Renal cortical epithelial cell (primary cell): ENCODE measurements around the gene AK8. TPM values are rescaled to one million over a fixed set of nuclear protein-coding genes. Genes with fewer than 3 reads are reported as not detected.

Source experiments
- DNase-seq: peaks from one replicate; pipeline ENCODE4 v3.0.0-alpha.2; 2011; ENCODE audit warnings: low read depth
- total RNA-seq: library from RNA; depleted of rRNA; stranded (reverse); fragments of >200 nt; gene quantifications from 2 replicates; pipeline ENCODE4 v1.2.3, GENCODE V29; 2014

Gene AK8
- total RNA-seq, 1 donor from 2014 or later: 2.3 TPM

DNA sequence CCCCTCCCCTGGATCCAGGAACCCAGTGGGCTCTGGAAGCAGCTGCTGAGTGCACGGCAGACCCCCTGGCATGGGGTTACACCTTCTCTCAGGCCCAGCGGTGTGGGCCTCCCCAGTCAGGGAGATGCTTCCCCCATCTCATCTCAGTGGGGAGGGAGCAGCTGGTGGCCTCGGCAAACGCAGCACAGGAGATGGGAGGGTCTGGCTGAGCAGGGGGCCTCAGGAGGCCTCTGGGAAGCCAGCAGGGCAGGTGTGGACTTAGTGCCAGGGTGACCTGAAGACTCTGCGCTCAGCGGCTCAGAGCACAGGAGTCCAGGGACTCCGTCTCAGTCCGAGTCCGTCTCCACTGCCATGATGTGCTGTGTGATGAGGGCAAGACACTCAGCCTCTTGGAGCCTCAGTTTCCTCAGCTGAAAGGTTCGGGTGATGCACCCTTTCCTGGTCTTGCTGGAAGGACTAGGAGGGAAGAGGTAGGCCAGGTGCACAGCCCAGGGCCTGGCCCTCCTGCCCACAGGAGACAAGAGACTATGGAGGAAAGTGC, 107.2 kb downstream of the AK8 start:
- DNase-seq: no peak

DNA sequence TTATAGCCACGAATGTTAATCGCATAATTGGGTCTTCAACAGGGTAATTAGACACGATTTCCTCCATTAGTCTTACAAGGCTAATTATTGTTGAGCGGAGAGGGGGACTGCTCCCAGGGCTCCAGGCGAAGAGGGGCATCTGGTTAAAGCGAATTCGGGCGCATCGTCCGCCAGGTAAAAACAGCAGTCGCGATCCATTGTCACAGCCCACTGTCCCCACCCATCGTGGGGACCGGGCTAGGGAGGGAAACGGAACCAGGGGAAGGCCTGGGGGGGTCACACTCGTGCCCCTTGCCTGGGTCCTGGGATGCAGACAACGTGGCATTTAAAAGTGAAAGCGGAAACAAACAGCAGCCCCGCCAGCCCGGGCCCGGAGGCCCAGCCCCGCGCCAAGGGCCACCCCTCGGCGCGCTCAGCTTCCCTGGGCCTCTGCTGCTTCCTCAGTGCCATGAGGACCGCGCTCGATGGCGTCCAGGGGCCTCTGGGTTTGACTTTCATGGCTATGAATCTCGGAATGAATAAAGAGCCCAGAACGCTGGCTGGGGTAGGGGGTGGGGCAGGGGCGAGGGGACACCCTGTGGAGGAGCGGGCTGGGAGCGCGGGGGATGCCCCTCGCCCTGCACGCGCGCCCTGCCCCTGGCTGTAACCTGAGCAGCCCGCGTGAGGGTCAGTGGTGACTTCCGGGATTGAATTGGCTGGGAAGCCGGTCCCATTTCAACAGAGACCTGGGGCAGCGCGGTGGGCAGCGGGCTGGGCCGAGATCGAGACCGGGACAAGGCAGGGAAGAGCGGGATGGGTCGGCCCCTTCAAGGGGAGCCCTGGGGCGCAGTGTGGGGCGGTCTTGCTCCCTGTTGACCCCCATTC, 107.9 kb downstream of the AK8 start:
- DNase-seq: peak; percentile 13

DNA sequence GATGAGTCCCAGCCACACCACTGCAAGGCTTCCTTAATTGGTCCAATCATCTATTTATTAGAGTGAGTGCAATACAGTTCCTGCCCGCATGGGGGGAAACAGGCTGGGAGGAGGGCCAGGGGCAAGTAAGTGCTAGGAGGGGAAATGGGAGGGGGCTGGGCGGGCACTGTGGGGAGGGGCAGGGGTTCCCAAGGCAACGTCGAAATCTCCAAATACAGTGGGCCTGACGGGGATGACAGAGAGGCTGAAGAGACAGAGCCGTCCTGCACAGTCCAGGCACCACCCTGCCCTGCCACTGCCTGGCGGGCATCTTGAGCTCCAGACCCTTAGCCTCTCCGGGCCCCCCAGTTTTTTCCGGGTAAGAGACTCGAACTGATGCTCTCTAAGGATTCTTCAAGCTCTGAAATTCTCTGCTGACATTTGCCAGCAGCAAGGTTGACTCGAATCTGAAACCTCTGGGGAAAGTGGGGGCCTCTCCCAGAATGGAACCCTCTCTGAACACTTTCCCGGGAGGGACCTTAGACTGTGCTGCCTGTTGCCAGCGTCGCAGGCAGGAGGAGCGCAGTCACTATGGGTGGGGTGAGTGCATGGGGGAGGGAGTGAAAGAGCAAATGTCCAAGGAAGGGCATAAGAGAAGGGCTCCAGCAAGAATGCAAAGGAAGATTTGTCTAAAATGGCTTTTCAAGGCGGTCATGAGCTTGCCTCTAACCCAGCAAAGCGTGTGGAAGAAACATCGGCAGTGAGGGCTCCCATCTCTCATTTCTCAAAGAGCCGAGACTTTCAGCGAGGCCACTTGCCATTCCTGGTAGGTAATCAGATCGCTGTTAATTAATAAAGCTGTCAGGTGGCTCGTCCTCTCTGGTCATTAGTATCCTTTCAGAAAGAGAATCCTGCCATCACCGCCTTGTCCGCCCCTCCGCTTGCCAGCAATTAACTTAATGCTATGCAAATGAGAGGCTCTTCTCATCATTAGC, 108.9 kb downstream of the AK8 start:
- peak; percentile 37 for DNase-seq

DNA sequence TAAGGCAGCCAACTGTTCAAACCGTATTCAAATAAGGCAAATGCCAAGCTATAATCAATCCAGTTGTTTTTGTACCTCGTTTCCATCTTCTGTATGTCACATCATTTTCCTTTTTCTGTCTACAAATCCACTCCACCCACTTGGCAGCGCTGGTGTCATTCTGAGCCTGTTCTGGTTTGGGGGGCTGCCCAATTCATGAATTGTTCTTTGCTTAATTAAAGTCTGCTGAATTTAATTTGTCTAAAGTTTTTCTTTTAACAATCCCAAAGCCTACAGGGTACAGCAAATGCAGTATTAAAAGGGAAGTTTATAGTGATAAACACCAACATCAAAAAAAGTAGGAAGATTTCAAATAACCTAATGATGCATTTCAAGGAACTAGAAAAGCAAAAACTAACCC, 114.5 kb downstream of the AK8 start:
- DNase-seq: no peak

DNA sequence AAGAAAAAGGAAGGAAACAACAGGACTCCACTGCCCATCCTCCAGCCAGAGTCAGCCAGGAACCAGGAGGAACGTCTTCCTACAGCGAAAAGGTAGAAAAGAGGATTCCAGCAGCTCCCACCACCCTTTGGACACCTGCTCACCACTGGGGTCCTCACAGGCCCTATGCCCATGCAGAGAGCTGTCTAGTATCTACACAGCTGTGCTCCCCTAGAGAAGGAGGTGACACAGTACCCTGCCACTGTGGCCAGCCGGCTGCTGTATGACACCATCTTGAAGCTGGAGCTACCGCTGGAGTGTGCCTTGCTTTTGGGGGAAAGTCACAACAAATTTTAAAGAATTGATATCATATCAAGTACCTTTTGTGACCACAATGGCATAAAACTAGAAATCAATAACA, 115.2 kb downstream of the AK8 start:
- no peak for DNase-seq

DNA sequence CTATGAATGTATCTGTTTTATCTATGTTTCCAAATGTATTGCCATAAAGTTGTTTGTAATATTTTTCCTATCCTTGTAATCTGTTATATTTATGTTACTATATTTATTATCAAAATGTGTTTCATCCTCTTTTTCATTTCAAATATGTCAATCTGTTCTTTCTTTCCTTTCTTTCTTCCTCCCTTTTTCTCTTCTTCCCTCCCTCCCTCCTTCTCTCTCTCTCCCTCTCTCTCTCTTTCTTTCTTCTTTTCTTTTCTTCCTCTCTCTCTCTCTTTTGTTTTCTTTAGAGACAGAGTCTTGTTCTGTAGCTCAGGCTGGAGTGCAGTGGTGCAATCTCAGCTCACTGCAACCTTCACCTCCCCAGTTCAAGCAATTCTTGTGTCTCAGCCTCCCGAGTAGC, 116.5 kb downstream of the AK8 start:
- DNase-seq: no peak

DNA sequence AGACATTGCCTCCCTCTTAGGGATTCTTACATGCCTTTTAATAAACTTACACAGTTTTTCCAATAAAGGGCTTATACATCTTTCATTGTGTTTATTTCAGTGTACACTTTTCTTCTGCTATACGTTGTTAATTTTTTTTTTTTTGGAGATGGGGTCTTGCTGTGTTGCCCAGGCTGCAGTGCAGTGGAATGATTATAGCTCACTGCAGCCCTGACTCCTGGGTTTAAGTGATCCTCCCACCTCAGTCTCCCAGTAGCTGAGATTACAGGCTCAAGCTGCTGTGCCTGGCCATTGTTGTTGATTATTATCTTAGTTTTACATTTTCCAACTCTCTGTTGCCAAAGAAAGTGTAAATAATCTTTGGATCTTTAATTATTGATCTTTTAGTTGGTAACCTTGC, 118.0 kb downstream of the AK8 start:
- no peak for DNase-seq

DNA sequence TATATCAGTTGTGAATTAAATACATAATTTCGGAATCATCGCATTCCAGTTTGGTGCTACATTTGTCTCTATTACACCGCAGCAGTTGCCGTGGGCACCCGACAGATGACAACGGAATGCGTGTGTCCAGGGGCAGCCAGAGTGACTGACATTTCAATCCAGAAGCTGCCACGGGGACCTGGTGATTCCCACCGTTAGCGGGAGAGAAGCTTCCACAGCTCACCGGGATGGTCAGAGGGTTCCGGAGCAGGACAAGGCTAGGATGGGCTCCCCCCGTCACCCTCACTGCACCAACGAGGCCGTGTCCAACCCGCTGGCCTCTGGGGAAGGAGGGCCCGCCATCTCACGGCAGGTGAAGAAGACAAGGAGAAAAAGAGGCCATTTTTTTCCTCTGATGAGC, 121.1 kb downstream of the AK8 start:
- DNase-seq: no peak

DNA sequence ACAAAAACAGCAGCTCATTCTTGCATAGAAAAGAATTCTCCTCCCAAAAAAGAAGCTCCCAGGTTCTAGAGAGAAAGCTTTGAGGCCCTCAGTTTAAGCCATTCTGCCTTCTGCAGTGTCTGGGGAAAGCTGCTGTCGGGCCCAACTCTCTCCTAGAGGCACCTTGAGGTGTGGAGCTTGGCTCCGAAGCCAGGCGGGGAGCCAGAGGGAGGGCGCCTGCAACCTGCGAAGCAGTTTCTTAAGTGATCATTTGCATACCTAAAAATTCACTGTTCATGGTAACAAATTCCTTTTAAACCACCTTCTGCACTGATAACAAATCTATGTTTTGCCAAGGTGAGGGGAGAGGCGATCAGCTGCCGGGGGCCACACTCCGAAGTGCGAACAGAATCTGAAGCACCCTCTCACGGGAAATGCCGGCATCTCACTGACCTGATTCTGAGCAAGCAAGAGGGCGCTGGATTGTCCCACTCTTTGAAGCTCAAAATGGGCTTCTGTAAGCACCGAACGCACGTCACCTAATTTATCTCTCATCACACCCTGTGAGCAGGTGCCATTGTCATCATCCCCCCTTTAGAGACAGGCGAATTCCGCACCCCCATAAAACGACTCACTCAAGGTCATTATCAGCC, 121.8 kb downstream of the AK8 start:
- DNase-seq: no peak

DNA sequence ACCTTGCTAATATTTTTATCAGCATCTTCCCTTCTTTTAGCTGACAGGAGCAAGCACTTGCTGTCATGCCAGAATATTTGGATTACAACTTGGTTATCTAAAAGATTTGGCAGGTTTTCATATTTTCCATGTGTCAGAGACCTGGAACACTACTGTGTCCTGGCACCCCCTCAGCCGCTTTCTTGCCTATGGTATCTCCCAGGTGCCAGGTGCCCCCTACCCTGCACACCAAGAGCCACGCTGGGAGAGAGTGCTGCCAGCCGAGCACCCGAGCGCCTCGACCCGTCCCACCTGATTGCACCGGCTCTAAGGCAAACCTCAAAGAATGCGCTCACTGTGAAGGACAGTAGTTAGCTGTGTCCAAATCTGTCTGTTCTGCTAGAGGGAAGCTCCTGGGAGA, 123.0 kb downstream of the AK8 start:
- DNase-seq: no peak

DNA sequence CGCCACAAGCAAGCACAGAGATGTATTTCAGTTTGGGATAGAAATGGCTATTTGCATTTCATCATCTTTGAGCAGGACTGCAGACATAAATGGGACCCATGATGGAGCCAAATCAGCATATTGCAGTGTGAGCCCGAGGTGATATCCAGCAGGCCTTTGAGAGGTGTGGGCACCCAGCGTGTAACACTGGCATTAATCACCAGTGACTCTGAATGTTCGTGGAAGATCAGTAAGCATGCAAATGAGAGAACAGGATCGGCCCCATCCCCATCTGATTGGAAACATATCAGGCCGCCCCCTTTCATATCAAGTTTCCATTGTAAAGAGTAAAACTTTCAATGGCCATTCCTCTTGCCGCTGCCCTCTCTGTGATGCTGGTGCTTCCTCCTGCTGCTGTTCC, 123.8 kb downstream of the AK8 start:
- DNase-seq: no peak

DNA sequence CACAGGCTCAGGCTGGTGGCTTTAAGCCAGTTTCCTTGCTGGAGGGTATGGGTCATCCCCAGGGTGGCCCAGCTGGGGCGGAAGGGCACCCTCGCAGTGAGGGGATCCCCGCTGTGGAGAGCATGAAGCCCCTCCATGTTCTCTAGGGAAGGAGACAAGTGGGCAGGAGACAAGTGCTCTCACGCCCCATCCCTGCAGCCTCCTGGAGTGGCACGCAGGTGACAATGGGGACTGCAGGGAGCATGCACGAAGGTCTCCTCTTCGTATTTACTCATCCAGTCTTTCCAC, 124.5 kb downstream of the AK8 start:
- no peak for DNase-seq

DNA sequence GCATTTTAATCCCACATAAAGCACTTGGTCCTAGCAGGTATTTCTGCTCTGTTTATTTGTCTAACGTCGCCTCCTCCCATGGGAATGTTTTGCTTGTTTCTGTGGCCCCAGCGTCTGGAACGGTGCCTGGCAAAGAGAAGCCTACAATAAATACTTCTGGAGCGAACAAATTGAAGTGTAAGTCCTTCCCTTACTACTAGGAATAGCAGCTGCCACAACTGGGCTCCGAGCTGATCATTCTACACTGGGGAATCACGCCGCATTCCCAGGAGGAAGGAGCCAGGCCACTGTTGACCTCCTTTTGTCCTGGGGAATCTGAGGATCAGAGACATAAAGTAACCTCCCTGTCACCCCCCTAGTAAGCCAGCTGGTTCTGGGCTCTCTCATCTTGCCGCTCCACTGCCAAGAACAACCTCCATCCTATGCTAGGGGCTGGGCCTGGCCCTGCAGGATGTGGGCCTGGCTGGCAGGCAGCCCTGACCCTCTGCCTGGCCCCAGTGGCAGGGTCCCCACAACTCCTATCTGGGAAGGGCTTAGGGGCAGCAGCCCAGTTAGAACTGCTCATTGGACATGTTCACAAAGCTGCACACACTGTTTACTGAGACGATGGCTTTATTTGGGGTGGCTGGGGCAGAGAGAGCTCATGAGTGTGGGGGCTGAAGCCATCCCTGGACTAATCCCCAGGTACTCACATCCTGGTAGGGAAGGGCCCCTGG, 125.0 kb downstream of the AK8 start:
- no peak for DNase-seq

DNA sequence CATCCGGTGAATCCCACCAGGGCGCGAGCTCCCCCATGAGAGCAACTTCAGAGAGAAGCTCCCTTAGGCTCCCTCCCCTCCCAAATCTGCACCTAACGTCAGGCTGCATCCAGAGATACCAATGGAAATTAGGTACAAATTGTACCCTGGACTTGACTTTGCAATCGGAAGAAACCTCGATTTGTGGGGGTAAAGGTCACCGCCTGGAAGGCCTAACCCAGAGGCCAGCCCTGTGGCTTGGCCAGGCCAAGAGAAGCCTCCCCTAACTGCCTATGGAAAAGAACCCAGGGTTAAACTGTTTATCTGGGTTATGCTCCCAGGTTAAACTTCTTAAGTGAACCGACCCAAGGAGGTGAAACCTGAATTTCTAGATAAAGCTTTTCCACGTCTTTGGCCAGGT, 127.4 kb downstream of the AK8 start:
- no peak for DNase-seq

DNA sequence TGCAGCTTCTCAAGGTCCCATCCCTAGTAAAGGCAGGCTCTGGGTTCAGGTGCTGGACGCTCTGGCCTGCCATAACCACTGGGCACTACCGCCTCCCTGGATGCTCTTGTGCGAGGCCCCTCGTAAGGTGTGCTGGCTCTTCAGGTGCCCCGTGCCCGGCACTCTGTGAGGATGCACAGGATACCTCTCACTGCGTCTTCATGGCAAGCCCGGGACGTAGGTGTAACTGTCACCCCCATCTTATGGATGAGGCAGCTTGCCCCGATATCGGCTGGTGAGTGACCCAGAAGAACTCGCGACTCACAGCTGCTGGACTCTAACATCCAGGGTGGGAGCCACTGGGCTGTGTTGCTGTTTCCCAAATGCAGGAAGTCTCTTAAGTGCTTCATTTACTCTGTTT, 128.8 kb downstream of the AK8 start:
- DNase-seq: no peak

DNA sequence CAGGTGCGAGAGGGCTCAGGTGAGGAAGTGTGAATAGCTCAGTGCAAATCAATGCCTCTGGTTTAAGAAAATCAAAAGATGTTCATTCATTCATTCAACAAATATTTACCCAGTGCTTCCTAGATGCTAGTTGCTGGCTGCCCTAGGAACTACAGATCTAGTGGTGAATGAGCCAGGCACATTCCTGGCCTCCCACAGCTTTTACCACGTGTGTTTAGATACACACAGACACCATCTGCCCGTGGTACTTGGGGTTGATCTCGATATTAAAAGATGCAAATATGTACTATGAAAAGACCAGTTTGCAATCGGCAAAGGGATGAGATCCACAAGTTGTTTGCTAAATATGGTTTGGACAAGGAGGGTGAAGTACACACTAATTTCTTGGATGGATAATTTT, 129.6 kb downstream of the AK8 start:
- no peak for DNase-seq

DNA sequence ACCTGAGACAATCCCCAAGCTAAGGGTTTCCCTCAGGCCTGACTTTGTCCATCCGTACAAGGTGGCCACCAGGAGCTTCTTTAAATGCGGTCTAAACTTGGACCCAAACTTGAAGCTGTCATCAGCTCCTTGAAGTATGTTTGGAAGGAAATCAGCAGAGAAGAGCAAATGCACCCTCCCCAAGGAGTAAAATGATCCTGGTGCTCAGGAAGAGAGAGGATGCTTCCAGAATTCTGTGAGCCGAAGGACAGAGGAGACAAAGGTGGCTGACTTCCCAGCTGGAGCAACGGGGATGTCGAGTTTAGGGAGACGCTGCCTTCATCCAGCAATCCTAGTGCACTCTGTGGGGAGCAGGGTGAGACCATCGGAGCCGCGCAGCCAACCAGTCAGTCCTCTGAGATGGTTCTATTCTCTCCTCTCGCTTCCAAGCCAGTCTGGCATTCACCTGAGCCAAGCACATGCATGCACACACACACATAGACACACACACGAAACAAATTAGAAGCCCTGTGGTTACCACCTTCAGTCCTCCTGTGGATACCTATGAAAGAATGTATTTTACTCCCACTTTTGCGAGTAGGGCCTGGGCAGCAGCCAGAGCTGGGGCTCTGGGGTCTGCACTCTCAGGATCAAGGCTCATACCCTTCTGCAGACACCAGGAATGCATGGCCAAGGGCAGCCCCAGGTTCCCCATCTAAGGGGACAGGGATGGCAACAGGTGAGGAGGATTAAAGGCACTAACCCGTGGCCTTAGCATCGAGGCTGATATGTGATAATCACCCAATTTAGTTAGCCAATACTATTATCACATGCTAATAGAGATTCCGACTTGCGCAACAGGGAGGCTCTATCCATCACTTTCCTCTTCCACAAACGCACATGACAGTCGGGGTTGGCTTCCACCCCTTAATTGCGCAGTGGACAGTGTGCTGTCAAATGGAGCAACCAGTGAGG, 132.1 kb downstream of the AK8 start:
- no peak for DNase-seq

DNA sequence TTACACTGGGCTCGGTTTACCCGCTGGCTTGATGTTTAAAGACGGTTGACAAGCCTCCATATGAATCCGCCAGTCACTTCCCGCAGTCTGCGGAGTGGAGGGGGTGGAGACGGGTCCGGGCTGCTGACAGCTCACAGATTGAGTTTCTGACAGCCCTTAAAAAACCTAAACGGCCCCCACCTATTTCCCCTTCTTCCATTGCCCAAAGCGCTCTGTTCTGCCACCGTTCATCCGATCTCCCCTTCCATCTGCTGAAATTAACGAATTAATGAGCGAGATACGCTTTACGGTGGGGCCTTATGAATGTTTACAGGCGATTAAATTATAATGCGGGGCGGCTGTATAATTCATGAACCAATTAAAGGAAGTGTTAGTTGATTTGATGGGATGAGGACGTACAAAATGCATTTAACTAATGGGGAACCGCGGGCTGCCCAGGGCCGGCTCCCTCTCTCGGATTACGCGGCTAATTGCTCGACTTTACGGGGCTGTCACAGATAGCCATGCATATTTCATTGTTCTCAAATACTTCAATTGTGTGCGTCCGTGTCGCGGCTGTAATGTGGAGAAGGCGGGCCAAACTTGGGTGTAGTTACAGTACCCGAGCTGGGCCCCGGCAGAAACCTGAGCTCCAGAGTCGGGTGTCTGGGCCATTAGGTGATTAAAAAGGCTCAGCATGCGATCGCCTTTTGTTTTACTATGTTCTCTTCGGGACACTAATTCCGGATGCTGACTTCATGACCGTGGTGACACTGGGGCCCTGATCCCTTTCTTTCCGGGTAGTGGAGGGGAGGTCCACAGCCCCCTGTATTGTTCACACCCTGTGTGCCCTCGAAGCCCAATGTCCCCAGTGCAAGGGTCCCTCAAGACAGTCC, 133.0 kb downstream of the AK8 start:
- no peak for DNase-seq

DNA sequence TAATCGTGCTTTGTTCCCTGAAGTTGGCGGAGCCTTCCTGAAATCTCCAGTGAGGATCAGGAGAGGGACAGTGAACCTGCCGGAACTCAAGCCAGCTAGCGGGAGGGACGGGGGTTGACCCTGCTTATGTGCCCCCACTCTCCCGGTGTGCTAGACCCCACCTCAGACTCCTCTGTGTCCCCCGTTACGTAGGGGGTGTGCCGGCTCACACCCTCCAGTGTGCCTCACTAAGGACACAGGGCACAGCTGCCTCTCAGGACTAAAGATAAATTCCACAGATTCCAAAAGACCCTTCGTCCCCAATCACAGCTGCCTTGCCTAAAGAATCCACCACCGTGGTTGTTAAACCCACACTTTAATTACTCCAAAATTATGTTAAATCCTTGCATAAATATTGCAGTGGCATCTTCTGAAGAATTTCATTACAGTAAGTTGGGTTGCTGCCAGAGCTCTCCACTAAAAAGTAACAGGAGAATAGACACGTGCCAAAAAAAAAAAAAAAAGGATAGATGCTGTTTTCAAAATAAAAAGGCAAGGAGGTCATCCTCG, 134.1 kb downstream of the AK8 start:
- DNase-seq: no peak
